IPS-15b (cell line): ENCODE measurements around the gene TAF13.
"Not testable (repeated sequence)": the region's sequence is repeated elsewhere in the genome, so short reads cannot be mapped to it uniquely, and the experiment has no call there.

Experiments
- H3K27me3 ChIP-seq: one replicate; pipeline ENCODE4 v1.6.1; 2013; ENCODE audit warnings: low read length; ENCODE audit not compliant: control insufficient read depth, insufficient read depth
- H3K36me3 ChIP-seq: one replicate; pipeline ENCODE4 v1.6.1; 2013; ENCODE audit warnings: low read length; ENCODE audit not compliant: control insufficient read depth, insufficient read depth
- H3K4me1 ChIP-seq: one replicate; pipeline ENCODE4 v1.6.1; 2013; ENCODE audit warnings: mild to moderate bottlenecking, low read length; ENCODE audit not compliant: control insufficient read depth, insufficient read depth
- H3K4me3 ChIP-seq: one replicate; pipeline ENCODE4 v1.5.1; 2013; ENCODE audit warnings: low read depth, low read length
- H3K9ac ChIP-seq: one replicate; pipeline ENCODE4 v1.6.1; 2013; ENCODE audit warnings: low read depth, mild to moderate bottlenecking, low read length
- H3K9me3 ChIP-seq: one replicate; pipeline ENCODE4 v1.6.1; 2013; ENCODE audit warnings: mild to moderate bottlenecking, low read length; ENCODE audit not compliant: control insufficient read depth, insufficient read depth

The TAF13 gene

DNA sequence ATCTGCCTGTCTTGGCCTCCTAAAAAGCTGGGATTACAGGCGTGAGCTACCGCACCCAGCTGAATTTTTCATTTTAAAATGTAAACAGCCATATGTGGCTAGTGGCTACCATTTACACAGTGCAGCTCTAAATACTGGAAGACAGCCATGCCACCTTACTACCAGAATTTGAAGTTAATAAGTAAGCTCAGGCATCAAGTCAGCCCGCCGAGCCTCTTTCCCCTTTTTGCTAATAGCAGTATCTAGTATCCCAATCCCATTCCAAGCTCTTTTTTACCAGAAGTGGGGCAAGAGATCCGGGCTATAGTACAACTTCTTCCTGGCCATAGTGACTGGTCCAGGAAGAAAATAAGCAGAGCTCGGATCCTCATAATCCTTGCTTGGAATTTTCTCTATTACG is 15.1 kb downstream of the TAF13 start:
- Histone ChIP-seq H3K4me3 (no peak overlapping the region), H3K36me3 (peaks cover 5% of the 10 kb centered on the region), H3K9ac (no peak overlapping the region), H3K4me1 (no peaks in the 10 kb centered on the region), H3K27me3 (no peaks in the 10 kb centered on the region), H3K9me3 (no peaks in the 10 kb centered on the region)

DNA sequence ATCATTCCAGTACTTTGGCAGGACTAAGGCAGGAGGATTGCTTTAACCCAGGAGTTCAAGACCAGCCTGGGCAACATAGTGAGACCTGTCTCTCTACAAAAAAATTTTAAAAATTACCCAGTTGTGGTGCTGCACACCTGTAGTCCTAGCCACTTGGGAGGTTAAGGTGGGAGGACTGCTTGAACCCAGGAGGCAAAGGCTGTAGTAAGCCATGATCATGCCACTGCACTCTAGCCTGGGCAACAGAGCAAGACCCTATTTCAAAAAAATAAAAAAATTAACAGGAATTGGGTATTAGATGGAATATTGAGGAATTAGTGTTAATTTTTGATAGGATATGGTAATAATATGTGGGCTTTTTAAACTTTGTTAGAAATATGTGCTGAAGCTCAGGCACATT is 16.8 kb downstream of the TAF13 start:
- H3K9me3 ChIP-seq, result no peaks in the 10 kb centered on the region
- no peaks in the 10 kb centered on the region for H3K36me3 ChIP-seq
- H3K9ac ChIP-seq, result no peak overlapping the region
- H3K4me3 ChIP-seq, result no peak overlapping the region
- H3K4me1 ChIP-seq, result no peaks in the 10 kb centered on the region
- H3K27me3 ChIP-seq, result no peaks in the 10 kb centered on the region

DNA sequence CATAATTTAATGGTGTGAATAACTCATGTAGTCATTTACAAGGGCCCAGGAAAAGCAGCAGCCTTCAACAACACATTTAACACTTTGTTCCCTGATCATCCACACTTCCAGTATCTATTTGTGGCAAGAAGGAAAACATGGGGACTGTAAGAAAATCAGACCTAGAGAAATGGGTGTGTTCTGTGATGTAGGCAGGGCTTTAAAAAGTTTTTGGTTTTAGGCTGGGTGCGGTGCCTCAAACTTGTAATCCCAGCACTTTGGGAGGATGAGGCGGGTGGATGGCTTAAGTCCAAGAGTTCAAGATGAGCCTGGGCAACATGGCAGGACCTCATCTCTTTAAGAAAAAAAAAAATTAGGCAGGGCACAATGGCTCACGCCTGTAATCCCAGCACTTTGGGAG is 19.7 kb downstream of the TAF13 start:
- no peaks in the 10 kb centered on the region for H3K27me3 ChIP-seq
- no peak overlapping the region for H3K4me3 ChIP-seq
- H3K9me3 ChIP-seq, result no peaks in the 10 kb centered on the region
- H3K36me3 ChIP-seq, result no peaks in the 10 kb centered on the region
- no peak overlapping the region for H3K9ac ChIP-seq
- H3K4me1 ChIP-seq, result no peaks in the 10 kb centered on the region

DNA sequence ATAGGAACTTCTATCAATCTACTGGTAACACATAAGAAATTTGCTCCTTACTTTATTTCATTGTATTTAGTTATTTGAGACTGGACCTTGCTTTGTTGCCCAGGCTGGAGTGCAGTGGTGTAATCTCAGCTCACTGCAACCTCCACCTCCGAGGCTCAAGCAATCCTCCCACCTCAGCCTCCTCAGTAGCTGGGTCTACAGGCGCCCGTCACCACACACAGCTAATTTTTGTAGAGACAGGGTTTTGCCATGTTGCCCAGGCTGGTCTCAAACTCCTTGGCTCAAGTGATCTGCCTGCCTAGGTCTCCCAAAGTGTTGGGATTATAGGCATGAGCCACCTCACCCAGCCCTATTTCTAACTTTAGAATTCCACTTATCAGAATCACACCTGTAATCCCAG is 23.7 kb downstream of the TAF13 start:
- H3K36me3 ChIP-seq, H3K4me3 ChIP-seq, H3K9ac ChIP-seq, H3K27me3 ChIP-seq, H3K4me1 ChIP-seq, H3K9me3 ChIP-seq: not testable (repeated sequence)

DNA sequence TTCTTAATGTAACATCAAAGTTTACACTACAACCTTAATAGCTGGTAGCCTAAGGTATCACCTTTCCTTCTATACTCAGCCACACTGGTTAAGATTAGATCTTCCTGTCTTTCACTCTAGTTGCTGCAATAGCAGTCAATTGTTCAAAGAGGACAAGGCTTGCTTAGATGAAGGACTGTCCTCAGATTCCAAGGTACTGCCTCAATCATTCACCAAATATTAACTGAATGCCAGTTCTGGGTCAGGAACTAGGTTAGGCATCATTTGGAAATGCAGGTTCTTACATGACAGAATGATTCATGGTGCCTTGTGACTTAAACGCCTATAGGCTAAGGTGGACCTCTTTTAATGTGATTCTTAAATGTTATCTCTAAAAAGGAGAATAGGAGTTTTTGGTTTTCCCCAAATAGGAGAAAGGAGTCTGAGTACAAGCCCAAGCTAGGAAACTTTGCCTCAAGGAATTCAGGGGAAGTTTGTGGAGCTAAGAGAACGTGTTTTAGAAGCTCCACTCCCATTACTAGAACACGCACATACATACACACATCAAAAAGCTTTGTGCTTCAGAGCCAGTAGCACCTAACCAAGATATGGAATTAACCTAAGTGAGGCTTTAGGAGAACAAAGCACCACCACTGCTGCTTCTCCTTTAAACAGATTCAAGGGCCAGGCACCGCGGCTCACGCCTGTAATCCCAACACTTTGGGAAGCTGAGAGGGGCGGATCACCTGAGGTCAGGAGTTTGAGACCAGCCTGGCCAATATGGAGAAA is 25.4 kb downstream of the TAF13 start:
- Histone ChIP-seq H3K9me3 (no peaks in the 10 kb centered on the region), H3K4me3 (no peak overlapping the region), H3K9ac (no peak overlapping the region), H3K36me3 (no peaks in the 10 kb centered on the region), H3K4me1 (no peaks in the 10 kb centered on the region), H3K27me3 (no peaks in the 10 kb centered on the region)

DNA sequence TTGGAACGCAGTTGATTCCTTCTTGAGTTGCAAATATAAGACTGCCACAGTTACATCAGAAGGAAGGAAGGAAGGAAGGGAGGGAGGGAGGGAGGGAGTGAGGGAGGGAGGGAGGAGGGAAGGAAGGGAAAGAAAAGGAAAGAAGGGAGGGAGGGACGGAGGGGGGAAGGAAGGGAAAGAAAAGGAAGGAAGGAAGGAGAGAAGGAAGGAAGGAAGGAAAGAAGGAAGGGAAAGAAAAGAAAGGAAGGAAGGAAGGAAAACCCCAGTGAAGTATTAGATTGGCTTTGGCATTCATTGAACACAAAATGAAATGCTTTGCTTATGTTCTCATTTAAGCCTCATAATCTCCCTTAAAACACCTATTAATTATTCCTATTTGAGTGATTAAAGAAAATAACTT is 27.5 kb downstream of the TAF13 start:
- Histone ChIP-seq H3K27me3 (no peaks in the 10 kb centered on the region), H3K36me3 (no peaks in the 10 kb centered on the region), H3K4me3 (no peak overlapping the region), H3K9me3 (no peaks in the 10 kb centered on the region), H3K4me1 (no peaks in the 10 kb centered on the region), H3K9ac (no peak overlapping the region)

DNA sequence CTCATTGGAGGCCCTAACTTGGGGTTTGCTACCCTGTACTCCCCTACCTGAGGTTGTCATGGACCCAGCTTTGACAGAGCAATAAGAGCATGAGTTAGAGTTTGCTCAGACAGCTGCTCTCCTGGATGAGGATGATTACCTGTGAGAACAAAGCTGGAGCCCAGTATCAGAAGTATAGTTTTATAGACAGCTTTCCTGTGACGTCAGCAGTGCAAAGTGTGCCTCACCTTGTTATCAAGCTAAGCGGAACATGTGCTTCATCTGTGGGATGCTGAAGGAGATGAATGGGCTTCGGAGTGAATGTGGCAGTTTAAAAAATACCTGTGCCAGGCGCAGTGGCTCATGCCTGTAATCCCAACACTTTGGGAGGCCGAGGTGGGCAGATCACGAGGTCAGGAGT is 28.5 kb downstream of the TAF13 start:
- Histone ChIP-seq H3K9me3 (no peaks in the 10 kb centered on the region), H3K9ac (no peak overlapping the region), H3K4me1 (no peaks in the 10 kb centered on the region), H3K4me3 (no peak overlapping the region), H3K27me3 (no peaks in the 10 kb centered on the region), H3K36me3 (no peaks in the 10 kb centered on the region)

DNA sequence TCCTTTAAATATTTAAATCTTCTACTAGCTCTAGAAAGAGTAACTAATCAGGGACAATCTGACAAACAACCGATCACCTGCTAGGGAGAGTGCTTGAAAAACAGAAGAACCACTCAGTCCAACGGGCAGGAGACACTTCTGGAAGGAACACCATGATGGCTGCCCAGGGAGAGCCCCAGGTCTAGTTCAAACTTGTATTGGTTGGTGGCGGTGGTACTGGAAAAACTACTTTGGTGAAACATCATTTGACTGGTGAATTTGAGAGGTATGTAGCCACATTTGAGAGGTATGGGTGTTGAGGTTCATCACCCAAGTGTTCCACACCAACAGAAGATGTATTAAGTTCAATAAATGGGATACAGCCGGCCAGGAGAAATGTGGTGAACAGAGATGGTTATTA is 29.1 kb downstream of the TAF13 start:
- Histone ChIP-seq H3K9me3 (no peaks in the 10 kb centered on the region), H3K27me3 (no peaks in the 10 kb centered on the region), H3K9ac (no peak overlapping the region), H3K36me3 (no peaks in the 10 kb centered on the region), H3K4me3 (no peak overlapping the region), H3K4me1 (no peaks in the 10 kb centered on the region)

DNA sequence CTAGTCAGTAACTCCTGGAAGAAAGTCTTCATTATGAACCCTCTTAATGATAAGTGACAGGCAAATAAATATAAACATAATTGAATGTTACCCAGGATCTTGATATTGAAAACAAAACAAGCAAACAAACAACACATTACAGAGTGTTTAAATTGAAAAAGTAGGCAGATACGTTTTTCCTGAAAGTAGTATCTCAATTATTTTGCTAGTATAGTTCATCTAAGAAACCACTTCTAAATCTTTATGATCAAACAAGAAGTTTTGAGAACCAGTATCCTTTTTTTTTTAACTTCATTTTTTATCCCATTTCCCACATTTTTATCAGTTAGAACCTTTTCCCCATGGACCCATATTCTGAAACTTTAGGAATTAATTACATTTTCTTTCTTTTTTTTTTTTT is 30.2 kb downstream of the TAF13 start:
- Histone ChIP-seq H3K36me3 (no peaks in the 10 kb centered on the region), H3K9me3 (no peaks in the 10 kb centered on the region), H3K4me3 (no peak overlapping the region), H3K9ac (no peak overlapping the region), H3K4me1 (peaks cover under 1% of the 10 kb centered on the region), H3K27me3 (no peaks in the 10 kb centered on the region)

DNA sequence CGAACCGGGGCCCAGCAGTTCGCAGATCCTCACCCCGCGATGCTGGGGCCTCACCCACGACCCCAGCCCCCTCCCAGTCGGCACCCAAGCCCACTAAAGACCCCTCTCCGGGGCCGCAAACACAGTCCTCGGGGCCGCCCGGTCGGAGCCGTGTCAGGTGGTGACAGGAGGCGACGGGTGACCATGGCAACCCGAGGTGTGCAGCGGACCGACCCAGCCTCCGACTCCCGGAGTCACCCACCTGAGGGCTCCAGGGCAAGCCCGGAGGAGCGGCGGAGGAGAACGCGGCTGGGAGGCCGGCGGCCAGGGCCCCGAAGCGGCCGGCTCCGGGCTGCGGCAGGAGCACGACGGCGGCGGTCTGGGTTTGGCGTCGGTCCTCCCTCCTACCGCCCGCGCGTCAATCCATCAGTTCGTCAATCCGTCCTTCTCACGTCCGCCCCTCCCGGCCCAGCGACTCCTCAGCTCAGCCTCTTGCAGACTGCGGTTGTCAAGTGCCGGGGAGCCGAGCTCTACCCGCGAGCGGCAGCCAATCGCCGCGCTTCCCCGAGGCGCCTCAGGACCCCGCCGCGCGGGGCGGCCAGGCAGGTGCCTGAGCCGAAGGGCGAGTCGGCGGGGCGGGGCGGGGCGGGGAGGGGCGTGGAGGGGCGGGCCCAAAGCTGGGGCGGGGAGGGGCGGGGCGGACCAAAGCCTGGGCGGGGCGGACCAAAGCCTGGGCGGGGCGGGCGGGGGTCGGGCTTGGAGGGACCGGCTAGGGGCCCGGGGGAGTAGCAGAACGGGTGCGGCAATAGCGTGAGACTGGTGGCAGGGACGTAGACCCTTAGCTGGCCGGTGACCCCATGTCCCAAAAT is 34.0 kb downstream of the TAF13 start, which contains the start of gene WDR47:
Gene WDR47 (minus strand): TSS at position 482 of the 848 bp plus-strand sequence. CDS start 18,590 bp downstream, outside the sequence.
- H3K4me1 ChIP-seq, result peaks cover 4% of the 10 kb centered on the region
- no peaks in the 10 kb centered on the region for H3K27me3 ChIP-seq
- no peak within 1 kb of the TSS for H3K9ac ChIP-seq
- no peaks in the 10 kb centered on the region for H3K9me3 ChIP-seq
- peak within 1 kb of the TSS; percentile 81 for H3K4me3 ChIP-seq
- H3K36me3 ChIP-seq, result no peaks in the 10 kb centered on the region

DNA sequence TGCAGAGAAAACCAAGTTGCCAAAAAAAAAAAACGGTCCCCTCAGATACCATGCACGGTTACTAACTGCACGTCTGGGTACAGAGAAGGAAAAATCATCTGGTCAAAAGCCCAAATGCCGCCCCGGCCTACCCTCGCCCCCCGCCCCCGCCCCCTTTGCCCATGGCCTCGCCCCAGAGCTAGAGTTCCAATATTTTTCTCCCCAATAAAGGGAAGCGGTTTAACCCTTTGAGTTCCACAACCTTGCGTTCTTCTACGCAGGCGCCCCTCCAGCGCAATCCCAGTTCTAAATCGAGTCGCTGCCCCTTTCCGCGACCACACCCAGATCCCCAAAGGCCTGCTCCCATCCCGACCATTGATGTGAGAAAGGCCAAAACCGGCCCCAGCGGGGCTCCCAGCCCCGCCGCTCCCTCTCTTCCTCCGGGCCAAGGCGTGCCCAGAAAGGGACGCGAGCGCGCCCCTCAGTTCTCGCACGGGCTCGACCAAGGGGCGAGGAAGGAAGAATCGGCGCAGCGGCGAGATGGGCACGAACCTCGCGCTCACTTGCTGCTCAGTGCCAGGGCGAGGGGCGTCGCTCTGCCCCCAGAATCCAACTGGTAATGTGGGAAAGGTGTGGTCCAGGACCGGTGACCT is 34.7 kb downstream of the TAF13 start:
- H3K9ac ChIP-seq, result no peak overlapping the region
- H3K4me1 ChIP-seq, result peaks cover 4% of the 10 kb centered on the region
- no peaks in the 10 kb centered on the region for H3K36me3 ChIP-seq
- H3K27me3 ChIP-seq, result no peaks in the 10 kb centered on the region
- peak overlapping the region; percentile 81 for H3K4me3 ChIP-seq
- no peaks in the 10 kb centered on the region for H3K9me3 ChIP-seq
